Stimulated activated CD4-positive, alpha-beta T cell treated with anti-CD3 and anti-CD28 coated beads, Interleukin-4, amount 100 ng/mL, for 24 hours (primary cell): Measurements from ENCODE around the gene GFM2.
"Not testable (repeated sequence)": the region's sequence is repeated elsewhere in the genome, so short reads cannot be mapped to it uniquely, and the experiment has no call there.

Experiments used
- DNase-seq: peaks from one replicate; pipeline ENCODE4 v3.0.0-alpha.2; 2020

GFM2 gene

GRCh38 chr5:74686962-74687751 is 79.8 kb downstream of the GFM2 start:
- DNase-seq, result no peak

DNA sequence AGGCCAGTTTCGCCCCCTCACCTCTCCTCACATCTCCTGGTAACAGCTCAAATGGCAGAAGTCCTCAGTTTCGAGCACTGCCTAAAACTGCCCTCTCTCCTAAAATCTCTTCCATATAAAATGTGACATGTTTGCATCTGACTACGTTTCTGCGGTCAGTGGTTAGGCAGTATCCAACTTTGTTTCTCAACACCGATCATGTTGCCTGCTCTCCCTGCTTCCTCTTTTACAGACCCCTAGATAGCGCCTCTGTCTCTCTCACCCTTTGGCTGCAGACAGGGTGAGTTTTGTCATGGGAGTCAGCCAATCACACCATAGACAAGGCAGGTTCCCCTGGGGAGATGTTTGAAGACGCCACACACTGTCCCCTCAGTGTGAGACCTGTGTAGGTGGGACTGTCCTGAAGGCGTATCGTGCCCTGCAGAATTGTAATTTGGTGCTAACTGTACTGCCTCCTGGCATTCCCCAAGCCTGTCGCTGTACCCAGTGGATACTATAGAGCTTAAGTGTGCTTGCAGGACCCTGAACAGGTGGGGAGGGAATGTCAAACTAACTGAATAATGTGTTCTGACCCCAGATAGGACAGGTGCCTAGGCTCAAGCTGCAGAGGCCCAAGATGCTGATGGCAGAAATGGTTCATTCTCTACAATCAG is 80.8 kb downstream of the GFM2 start:
- DNase-seq, result peak; percentile 3

GRCh38 chr5:74684900-74685851 is 81.7 kb downstream of the GFM2 start, which contains the start of gene HEXB:
TSS of gene HEXB (plus strand) at chr5:74685233. CDS start at chr5:74685261, 28 bp downstream.
- peak; percentile 86 for DNase-seq

- DNase-seq, result no peak
These were observed 87.0 kb downstream of the GFM2 start for GRCh38 chr5:74679966-74680365.

DNA sequence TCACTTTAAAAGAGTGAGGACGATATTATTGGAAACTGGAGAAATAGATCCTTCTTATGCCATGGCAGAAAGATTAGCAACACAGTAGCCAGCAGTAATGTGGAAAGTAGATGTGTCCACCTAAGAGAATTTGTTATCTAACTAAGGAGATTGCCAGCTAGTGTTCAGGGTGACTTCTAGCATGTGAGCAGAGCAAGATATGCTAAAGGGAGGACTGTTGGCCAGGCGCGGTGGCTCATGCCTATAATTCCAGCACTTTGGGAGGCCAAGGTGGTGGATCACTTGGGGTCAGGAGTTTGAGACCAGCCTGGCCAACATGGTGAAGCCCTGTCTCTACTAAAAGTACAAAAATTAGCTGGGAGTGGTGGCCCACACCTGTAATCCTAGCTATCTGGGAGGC is 87.6 kb downstream of the GFM2 start:
- DNase-seq, result not testable (repeated sequence)

- not testable (repeated sequence) for DNase-seq
These were observed 88.8 kb downstream of the GFM2 start for GRCh38 chr5:74678123-74678522.

- DNase-seq, result not testable (repeated sequence)
These were observed 90.5 kb downstream of the GFM2 start for GRCh38 chr5:74676466-74676865.

GRCh38 chr5:74673011-74673790 is 93.7 kb downstream of the GFM2 start:
- DNase-seq, result no peak

DNA sequence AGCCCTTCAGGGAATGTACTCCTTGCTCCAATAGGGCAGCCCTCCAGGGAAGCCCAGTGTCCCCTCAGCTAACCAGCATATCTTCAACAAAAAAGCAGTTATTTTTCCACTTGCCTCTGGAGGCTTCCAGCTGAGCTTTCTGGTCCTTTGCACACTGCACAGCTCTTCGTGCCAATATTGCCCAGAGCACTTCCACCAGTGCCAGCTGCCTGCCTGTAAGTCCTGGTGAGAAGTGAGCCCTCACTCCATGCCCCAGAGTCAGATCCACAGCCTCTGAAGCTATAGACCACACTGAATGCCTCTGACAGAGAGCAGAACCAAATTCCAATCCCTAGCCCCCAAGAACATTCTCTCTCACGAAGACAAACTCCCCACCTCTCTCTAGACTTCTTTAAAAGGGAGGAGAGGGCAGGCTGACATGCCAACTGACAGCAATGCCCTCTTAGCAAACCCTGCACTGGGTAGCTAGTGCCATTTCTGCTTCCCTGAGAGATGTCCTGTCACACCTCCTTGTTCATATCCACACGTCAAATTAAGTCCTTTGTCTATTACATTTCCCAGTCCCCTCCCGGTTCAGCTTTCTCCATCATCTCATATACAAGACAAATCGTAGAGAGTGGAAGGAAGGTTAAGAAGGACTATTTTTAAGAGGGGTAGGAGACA is 94.6 kb downstream of the GFM2 start:
- no peak for DNase-seq
